ENCODE measurements around the gene SBNO2.
A peak's percentile ranks its signal among the peaks of the same experiment; 100 is the strongest.

Gene SBNO2

DNA sequence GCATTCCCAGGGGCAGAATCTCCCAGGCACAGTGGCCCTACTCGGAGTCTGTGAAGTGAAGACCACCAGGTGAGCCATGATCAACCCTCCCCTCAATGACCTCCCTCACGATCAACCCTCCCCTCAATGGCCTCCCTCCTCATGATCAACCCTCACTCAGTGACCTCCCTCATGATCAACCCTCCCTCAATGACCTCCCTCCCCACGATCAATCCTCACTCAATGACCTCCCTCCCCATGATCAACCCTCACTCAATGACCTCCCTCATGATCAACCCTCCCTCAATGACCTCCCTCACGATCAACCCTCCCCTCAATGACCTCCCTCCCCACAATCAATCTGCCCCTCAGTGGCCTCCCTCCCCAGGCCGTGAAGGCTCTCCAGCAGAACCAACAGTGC lies 32.1 kb downstream of the SBNO2 start:
- DNase-seq, result no peak
- H3K36me3 Mint-ChIP-seq (ENCODE audit: low read depth), result peaks cover 57% of the 10 kb centered on the region

DNA sequence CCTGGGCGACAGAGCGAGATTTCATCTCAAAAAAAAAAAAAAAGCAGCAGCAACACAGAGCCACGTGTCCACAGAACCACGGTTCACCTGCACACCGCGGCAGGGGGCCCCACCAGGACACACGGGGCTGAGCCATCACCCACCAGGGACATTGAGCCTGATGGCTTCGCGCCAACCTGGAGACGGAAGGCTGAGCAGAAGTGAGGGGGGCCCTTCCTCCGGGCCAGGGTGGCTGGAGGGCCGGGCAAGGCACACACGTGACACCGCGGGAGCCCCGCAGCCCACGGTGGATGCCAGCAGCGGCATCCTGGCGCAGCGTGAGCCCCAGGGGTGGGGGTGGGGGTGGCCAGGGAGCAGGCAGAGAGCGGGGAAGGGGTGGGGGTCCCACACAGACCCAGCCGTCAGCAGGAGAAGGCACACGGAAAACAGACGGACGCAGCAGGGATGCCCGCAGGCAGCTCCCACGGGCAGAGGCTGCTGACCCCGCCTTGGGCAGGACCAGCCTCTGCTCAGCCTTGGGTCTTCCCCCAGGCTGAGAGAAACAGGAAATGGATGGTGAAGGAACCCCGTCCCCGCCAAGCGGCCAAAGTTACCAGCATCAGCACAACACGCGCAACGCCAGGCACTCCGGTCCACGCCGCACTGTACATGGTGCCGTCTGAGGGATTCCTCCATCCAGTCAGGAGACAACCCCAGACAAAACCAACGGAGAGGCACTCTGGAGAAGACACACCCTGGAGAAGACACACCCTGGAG lies 33.6 kb downstream of the SBNO2 start:
- no peaks in the 10 kb centered on the region for H3K27me3 Mint-ChIP-seq
- H3K9me3 Mint-ChIP-seq, result peaks cover 5% of the 10 kb centered on the region
- DNase-seq, result no peak
- H3K36me3 Mint-ChIP-seq (ENCODE audit: low read depth), result peaks cover 51% of the 10 kb centered on the region
- H3K27ac Mint-ChIP-seq, result no peak overlapping the region
- H3K4me3 Mint-ChIP-seq, result no peak overlapping the region
- H3K4me1 Mint-ChIP-seq (ENCODE audit: low read depth), result peaks cover 13% of the 10 kb centered on the region

More for the DNA sequence above, 32.1 kb downstream of the SBNO2 start:
- Mint-ChIP-seq H3K4me1 (ENCODE audit: low read depth) (peaks cover 4% of the 10 kb centered on the region), H3K4me3 (no peak overlapping the region), H3K27ac (no peak overlapping the region), H3K27me3 (no peaks in the 10 kb centered on the region), H3K9me3 (peaks cover 5% of the 10 kb centered on the region)

DNA sequence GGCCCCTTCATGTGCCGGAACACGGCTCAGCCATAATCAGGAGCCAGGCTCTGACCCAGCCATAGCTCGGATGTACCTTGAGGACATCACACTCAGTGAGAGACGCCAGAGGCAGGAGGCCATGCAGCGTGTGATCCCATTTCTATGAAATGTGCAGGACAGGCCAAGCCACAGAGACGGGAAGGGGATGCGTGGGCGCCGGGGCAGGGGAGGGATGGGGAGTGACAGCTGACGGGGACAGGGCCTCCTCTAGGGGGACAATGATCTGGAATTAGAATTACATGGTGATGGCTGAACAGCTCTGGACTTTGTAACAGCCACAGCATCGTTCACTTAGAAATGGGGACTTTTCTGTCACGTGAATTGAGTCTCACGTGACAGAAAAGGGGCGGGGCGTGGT lies 34.9 kb downstream of the SBNO2 start:
- Mint-ChIP-seq H3K9me3 (peaks cover 5% of the 10 kb centered on the region), H3K27ac (no peak overlapping the region), H3K27me3 (no peaks in the 10 kb centered on the region), H3K4me1 (ENCODE audit: low read depth) (peaks cover 18% of the 10 kb centered on the region), H3K36me3 (ENCODE audit: low read depth) (peaks cover 45% of the 10 kb centered on the region), H3K4me3 (no peak overlapping the region)
- no peak for DNase-seq

DNA sequence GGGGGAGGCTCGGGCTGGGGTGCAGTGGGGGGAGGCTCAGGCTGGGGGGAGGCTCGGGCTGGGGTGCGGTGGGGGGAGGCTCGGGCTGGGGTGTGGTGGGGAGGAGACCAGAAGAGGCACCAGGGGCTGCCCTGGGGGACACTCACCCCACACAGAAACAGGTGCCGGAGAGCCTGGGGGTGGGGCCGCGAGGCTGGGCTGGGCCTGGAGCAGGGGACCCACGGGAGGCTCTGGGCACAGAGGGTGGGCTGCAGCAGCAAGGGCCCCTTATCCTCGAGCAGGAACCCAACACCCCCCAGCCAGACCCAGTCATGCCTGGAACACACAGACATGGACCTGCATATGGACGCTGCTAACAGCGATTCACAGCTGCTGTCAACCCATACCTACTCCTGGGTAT lies 35.9 kb downstream of the SBNO2 start:
- Mint-ChIP-seq H3K27ac (peak overlapping the region; percentile 33), H3K4me1 (ENCODE audit: low read depth) (peaks cover 25% of the 10 kb centered on the region), H3K36me3 (ENCODE audit: low read depth) (peaks cover 39% of the 10 kb centered on the region), H3K9me3 (peaks cover 5% of the 10 kb centered on the region), H3K27me3 (no peaks in the 10 kb centered on the region), H3K4me3 (no peak overlapping the region)
- no peak for DNase-seq

DNA sequence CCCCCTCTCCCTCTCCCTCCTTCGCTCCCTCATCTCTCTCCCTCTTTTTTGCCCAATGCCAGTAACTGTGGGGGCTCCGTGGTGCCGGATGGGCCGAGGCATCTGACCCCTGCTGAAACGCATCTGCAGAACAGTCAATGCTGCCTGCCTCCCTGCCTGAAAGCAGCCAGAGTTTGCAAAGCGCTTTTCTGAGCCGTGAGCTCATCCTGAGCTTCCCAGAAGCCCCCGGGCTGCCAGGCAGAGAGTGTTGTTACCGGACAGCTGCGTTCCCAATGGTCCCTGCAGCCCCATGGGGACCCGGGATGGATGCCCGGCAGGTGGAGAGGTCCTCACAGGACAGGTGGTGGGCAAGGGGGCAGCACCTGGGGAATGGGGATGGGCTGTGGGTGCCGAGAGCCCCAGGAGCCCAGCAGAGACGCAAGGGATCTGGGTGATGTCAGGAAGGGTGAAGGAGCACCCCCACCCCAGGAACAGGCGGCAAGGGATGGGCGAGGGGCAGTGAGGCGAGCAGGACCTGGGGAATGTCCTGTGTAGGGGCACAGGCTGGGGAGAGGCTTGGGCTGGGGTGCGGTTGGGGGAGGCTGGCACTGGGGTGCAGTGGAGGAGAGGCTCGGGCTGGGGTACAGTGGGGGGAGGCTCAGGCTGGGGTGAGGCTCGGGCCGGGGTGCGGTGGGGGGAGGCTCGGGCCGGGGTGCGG lies 37.3 kb downstream of the SBNO2 start:
- Mint-ChIP-seq H3K9me3 (peaks cover under 1% of the 10 kb centered on the region), H3K4me3 (no peak overlapping the region)
- DNase-seq, result no peak

DNA sequence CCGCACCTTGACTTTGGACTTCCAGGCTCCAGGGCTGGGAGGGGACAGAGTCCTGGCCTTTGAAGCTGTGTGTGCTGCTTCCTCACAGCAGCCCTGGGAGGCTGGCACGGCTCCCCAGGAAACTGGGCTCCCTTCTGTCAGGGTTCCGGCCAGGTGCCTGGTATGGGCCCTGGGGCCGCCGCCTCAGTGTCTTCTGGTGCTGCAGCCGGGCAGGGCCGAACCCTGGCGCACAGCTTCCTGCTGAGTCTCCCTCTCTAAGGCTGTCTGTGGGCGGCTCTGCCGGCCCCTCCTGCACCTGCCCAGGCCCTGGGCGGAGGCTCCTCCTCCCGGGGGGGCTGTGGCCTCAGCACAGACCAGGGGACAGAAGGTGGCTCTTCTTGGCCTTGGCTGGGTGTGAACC lies 37.9 kb downstream of the SBNO2 start:
- H3K9me3 Mint-ChIP-seq, result no peaks in the 10 kb centered on the region
- H3K4me3 Mint-ChIP-seq, result no peak overlapping the region
- no peaks in the 10 kb centered on the region for H3K27me3 Mint-ChIP-seq
- peaks cover 32% of the 10 kb centered on the region for H3K4me1 Mint-ChIP-seq (ENCODE audit: low read depth)
- peaks cover 29% of the 10 kb centered on the region for H3K36me3 Mint-ChIP-seq (ENCODE audit: low read depth)
- DNase-seq, result no peak
- H3K27ac Mint-ChIP-seq, result peak overlapping the region; percentile 88

More for the DNA sequence above, 37.3 kb downstream of the SBNO2 start:
- H3K27ac Mint-ChIP-seq, result peak overlapping the region; percentile 88
- no peaks in the 10 kb centered on the region for H3K27me3 Mint-ChIP-seq
- peaks cover 32% of the 10 kb centered on the region for H3K4me1 Mint-ChIP-seq (ENCODE audit: low read depth)
- H3K36me3 Mint-ChIP-seq (ENCODE audit: low read depth), result peaks cover 28% of the 10 kb centered on the region

DNA sequence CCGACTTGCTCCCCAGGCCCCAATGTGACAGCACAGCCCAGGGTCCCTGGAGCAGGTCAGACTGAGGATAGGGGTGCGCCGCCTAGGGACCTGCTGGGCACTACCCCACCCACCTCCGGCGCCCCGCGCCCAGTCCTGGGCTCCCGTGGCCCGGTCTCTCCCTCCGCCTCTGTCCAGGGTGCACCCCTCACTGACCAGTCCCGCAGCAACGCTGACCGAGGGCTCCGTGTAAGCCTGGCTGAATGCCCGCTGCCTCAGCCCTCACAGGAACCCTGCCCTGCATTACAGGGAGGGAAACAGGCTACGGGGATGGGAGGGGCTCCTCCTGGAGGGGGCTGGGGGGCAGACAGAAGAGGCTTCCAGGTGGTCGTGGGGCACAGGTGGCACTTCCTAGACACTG lies 38.6 kb downstream of the SBNO2 start:
- H3K9me3 Mint-ChIP-seq, result no peaks in the 10 kb centered on the region
- H3K4me1 Mint-ChIP-seq (ENCODE audit: low read depth), result peaks cover 34% of the 10 kb centered on the region
- H3K4me3 Mint-ChIP-seq, result no peak overlapping the region
- H3K27ac Mint-ChIP-seq, result peak overlapping the region; percentile 59
- peaks cover 31% of the 10 kb centered on the region for H3K36me3 Mint-ChIP-seq (ENCODE audit: low read depth)
- no peak for DNase-seq
- H3K27me3 Mint-ChIP-seq, result no peaks in the 10 kb centered on the region

DNA sequence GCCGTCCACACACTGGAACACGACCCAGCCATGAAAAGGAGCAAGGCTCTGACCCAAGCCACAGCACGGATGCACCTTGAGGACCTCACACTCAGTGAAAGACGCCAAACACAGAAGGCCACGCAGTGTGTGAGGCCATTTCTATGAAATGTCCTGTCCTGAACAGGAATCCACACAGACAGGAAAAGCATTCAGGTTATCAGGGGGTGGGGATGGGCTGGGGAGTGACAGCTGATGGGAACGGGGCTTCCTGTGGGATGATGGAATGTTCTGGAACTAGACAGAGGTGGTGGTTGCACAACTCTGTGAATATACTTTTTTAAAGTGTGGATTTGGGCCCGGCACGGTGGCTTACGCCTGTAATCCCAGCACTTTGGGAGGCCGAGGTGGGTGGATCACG lies 39.6 kb downstream of the SBNO2 start:
- DNase-seq, result no peak
- H3K4me1 Mint-ChIP-seq (ENCODE audit: low read depth), result peaks cover 44% of the 10 kb centered on the region
- H3K36me3 Mint-ChIP-seq (ENCODE audit: low read depth), result peaks cover 35% of the 10 kb centered on the region
- no peaks in the 10 kb centered on the region for H3K27me3 Mint-ChIP-seq
- no peaks in the 10 kb centered on the region for H3K9me3 Mint-ChIP-seq
- peak overlapping the region; percentile 98 for H3K27ac Mint-ChIP-seq
- peak overlapping the region; percentile 10 for H3K4me3 Mint-ChIP-seq

DNA sequence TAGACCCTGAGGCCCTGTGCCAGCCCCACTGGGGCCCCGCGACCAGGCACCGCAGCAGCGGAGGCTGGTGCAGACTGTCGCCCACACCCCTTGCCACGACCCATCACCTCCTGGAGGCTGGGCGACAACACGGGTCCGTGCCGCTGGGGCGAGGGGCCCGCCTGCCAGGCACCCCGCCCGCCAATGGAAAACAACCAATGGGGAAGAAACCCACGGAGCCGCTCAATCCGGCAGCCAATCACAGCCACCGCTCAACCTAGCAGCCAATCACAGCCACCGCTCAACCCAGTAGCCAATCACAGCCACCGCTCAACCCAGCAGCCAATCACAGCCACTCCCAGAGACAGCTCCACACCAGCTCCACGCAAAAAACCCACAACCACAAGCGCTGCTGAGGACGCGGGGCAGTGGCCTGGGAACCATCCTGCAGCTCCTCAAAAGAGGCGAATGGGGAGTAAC lies 40.6 kb downstream of the SBNO2 start:
- Mint-ChIP-seq H3K9me3 (no peaks in the 10 kb centered on the region), H3K4me1 (ENCODE audit: low read depth) (peaks cover 47% of the 10 kb centered on the region), H3K4me3 (peak overlapping the region; percentile 94), H3K27me3 (no peaks in the 10 kb centered on the region), H3K36me3 (ENCODE audit: low read depth) (peaks cover 33% of the 10 kb centered on the region), H3K27ac (peak overlapping the region; percentile 98)
- DNase-seq, result peak; percentile 86

DNA sequence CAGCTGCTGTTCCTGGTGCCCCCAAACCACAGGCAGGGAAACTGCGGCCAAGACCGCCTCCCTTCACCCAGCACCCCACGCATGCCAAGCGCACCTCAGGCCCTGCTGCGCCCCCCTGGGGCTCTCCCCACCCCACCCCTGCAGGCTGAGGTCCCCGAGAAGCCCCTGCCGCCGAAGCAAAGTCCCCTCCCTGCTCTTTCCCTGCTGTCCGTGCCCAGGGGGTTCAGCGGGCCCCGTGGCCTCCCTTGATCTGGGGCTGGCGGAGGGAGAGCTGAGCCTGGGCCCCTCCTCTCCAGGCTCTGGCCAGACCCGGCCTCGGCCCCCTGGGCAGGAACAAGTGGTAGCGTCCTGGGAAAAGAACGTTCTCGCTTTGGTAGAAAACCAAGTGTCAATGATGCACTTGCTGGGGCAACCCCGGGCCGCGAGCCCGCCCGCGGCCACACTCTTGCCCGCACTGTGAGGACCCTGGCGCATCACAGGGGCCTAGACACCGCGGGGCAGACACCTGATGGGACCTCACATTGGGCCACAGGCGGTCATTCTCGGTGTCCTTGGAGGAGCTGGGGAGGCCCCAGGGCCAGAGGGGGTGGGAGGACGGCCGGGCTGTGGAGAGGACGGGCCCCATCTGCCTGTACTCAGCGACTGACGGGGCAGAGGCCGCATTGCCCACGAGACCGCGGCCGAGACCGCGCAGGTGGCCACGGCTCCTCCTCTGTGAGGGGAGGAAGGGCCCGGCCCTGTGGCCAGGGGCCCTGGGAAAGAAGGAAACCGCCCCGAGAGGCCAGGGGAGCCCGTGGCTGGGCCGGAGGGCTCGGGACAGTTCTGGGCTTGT lies 41.3 kb downstream of the SBNO2 start:
- peak; percentile 77 for DNase-seq
- Mint-ChIP-seq H3K4me3 (peak overlapping the region; percentile 94), H3K9me3 (no peaks in the 10 kb centered on the region), H3K27ac (peak overlapping the region; percentile 98), H3K27me3 (no peaks in the 10 kb centered on the region), H3K4me1 (ENCODE audit: low read depth) (peaks cover 49% of the 10 kb centered on the region), H3K36me3 (ENCODE audit: low read depth) (peaks cover 36% of the 10 kb centered on the region)

DNA sequence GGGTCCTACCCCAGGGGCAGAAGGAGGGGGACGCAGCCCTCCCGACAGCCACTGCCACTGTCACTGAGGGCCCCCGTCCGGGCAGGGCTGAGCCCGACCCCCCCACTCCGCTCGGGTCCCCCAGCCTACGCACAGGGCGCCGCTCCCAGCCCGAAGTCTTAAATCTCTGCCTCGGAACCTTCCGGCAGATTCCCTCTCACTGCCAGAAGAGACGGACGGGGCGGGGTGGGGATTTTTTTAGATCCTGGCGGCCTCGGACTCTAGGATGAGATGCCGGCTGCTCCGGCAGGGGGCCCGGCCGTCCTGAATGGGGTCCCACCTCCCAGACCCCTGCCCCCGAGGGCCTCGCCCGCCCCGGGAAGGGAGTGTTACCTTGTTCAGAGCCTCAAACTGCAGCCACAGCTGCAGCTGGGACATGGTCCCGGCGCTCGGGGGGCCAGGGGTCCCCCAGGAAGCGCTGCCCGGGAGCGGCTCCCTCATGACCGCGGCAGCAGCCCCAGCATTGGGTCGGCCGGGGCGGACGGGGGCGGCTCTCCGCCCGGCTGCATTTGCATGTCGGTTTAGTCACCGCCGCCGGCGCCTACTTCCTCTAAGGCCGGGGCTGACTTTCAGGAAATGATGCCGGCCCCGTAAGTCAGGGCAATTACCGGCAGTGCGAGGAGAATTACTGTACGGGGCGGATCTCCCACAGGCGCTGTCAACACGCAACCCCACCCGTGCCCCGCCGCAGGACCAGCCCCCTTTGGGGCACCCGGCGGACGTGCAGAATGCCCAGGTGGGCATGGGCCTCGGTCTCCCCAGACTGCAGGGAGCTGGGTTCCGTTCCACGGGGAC lies 42.1 kb downstream of the SBNO2 start:
- DNase-seq, result peak; percentile 92
- Mint-ChIP-seq H3K27me3 (no peaks in the 10 kb centered on the region), H3K4me3 (peak overlapping the region; percentile 94), H3K36me3 (ENCODE audit: low read depth) (peaks cover 44% of the 10 kb centered on the region), H3K27ac (peak overlapping the region; percentile 98), H3K9me3 (no peaks in the 10 kb centered on the region), H3K4me1 (ENCODE audit: low read depth) (peaks cover 55% of the 10 kb centered on the region)

DNA sequence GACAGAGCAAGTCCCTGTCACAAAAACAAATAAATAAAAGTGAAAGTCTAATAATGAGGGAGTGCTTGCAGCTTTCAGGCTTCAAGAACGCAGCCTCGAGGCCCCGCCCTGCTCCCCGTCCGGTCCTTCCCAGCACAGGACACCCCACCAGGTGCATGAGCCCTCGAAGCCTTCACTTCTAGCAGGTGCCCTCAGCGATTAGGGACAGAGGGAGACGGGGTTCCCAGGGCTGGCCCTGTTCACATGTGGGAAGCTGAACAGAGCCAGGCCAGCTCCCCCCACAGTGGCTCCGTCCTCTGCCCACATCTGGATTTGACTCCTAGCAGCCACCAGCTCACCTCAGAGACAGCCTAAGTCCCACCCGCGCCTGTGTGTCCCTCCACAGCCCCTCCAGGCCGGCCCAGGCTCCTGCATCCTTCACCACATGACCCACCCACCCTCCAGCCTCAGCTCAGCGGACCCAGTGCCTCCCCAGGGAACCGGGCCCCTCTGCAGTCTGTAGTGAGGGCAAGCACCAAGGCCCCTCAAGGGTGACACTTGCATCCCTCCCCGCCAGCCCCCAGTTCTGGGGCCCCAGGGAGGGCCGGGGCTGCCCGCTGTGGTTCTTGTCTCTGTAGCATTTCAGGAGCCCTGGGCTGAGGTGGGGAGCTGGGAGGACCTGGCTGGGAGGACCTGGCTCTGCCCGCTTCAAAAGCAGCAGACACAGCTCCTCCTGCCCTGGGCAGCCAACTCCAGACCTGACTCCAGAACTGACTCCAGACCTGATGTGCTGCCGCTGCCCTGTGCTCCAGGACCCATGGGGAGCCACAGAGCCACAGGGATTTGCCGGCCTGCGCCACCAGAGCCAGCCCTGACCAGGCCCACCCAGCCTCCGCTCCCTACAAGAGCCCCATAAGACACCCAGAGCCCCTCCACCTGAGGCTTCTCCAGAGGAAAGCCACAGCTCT lies 43.0 kb downstream of the SBNO2 start:
- DNase-seq, result peak; percentile 73
- Mint-ChIP-seq H3K4me1 (ENCODE audit: low read depth) (peaks cover 55% of the 10 kb centered on the region), H3K9me3 (no peaks in the 10 kb centered on the region), H3K36me3 (ENCODE audit: low read depth) (peaks cover 52% of the 10 kb centered on the region), H3K27me3 (no peaks in the 10 kb centered on the region), H3K27ac (peak overlapping the region; percentile 98), H3K4me3 (peak overlapping the region; percentile 94)

DNA sequence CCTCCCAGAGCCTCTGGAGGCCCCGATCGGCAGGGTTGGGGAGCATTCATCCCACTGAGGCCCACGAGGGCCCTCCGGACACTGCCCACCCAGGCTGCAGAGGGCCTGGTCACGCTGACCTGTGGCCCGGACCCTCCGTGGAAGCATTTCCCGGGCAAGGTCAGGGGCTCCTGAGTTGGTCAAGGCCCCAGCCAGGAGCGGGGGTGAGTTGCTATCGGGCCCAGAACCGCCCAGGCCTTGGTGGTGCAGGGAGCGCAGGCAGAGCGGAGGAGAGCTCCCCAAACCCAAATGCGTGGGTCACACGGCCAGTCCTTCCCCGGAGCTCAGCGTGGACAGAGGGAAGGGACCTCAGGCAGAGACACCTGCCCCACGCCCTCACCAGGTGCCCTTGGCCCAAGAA lies 44.5 kb downstream of the SBNO2 start:
- H3K27me3 Mint-ChIP-seq, result no peaks in the 10 kb centered on the region
- peaks cover 50% of the 10 kb centered on the region for H3K4me1 Mint-ChIP-seq (ENCODE audit: low read depth)
- DNase-seq, result no peak
- peak overlapping the region; percentile 98 for H3K27ac Mint-ChIP-seq
- H3K9me3 Mint-ChIP-seq, result no peaks in the 10 kb centered on the region
- peak overlapping the region; percentile 94 for H3K4me3 Mint-ChIP-seq
- peaks cover 67% of the 10 kb centered on the region for H3K36me3 Mint-ChIP-seq (ENCODE audit: low read depth)

Measured in activated T-cell treated with anti-CD3 and anti-CD28 coated beads, Interleukin-2, amount 50 U/mL, for 24 hours (primary cell).